ENCODE measurements around the gene PACRG. TPM values are rescaled to one million over a fixed set of nuclear protein-coding genes. Genes with fewer than 3 reads are reported as not detected.

The PACRG gene
- total and polyA plus RNA-seq, 2 of the 4 experiments (the other 2 are of a cell fraction), result not detected

DNA sequence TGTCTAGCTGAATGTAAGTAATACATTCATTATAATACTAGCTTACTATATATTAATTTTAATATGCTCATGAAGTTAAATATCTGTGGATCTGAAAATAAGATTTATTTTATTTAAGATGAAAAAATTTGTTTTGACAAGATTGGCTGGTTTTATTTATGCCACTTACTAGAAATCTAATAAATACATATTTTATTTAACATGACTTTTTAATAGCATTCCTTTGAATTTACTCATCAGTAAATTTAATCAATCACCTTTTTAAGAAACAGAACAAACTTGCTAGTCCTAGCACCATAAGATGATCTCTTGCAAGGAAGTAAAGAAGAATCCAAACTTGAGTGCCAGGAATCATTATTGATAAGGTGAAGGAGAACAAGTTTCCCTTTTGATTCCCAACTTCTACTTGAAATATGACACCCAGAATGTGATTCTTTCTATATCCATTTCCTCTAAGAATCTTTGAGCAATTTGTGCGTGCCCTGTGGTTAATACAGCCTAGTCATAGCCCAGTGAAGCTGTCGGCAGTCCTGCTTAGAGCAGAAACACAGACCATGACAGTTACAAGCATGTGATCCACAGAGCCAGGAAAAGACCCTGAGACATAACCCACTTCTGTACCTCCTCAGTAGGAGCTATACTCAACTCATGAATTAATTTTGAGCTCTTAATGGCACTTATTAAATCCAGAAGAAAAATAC lies 404.4 kb downstream of the PACRG start:
- Histone ChIP-seq H3K79me1 (ENCODE audit: low read depth in 1 of 2, low read length in 2 of 2) (no peaks in the 10 kb centered on the region), H3K4me1 (ENCODE audit: control insufficient read depth, insufficient read depth, low read length) (no peaks in the 10 kb centered on the region), H4K91ac (ENCODE audit: insufficient read depth, low read depth, low read length) (no peak overlapping the region), H3K56ac (ENCODE audit: extremely low read depth, insufficient read depth, low read length) (no peak overlapping the region), H4K8ac (ENCODE audit: low read depth in 2 of 2, low read length in 2 of 2) (no peak overlapping the region), H2AK5ac (ENCODE audit: low read depth, low read length) (no peak overlapping the region), H3K36me3 (ENCODE audit: control insufficient read depth, insufficient read depth, low read length) (no peaks in the 10 kb centered on the region), H2BK120ac (ENCODE audit: low read depth, low read length) (no peak overlapping the region), H3K4me2 (ENCODE audit: low read depth, low read length) (no peak overlapping the region), H2AK9ac (replicated peaks; ENCODE audit: low read depth, low read length, poor library complexity) (no peak overlapping the region), H3K9me1 (ENCODE audit: insufficient read depth, low read length) (no peaks in the 10 kb centered on the region), H3K18ac (ENCODE audit: low read depth, low read length) (no peak overlapping the region), H3K4me3 (ENCODE audit: insufficient read depth, low read depth, low read length) (no peak overlapping the region), H2BK15ac (ENCODE audit: low read depth, low read length) (no peak overlapping the region), H3K14ac (replicated peaks; ENCODE audit: low read depth, low read length) (no peak overlapping the region), H3K27me3 (ENCODE audit: control insufficient read depth, insufficient read depth, low read length) (no peaks in the 10 kb centered on the region), H3K4ac (ENCODE audit: low read depth, low read length) (no peak overlapping the region), H3K9ac (ENCODE audit: low read depth, low read length) (no peak overlapping the region), H4K5ac (ENCODE audit: low read depth, low read length) (no peak overlapping the region), H4K20me1 (ENCODE audit: insufficient read depth, low read length) (no peaks in the 10 kb centered on the region), H3K27ac (ENCODE audit: insufficient read depth, low read length) (no peak overlapping the region), H2AFZ (replicated peaks; ENCODE audit: low read length, poor library complexity) (no peak overlapping the region), H3K9me3 (ENCODE audit: control insufficient read depth, insufficient read depth, low read length) (peaks cover 12% of the 10 kb centered on the region), H2BK5ac (ENCODE audit: low read depth, low read length, poor library complexity, severe bottlenecking) (no peak overlapping the region), H3K23ac (ENCODE audit: low read depth, low read length) (no peak overlapping the region), H2BK20ac (ENCODE audit: low read depth, low read length) (no peak overlapping the region)
- WGBS, 2 experiments (ENCODE audit: extremely low coverage in 2 of 2, insufficient read length in 1 of 2), result 0% methylated on average over 1 of the region's 2 CpGs; no CpG with 5 or more reads in 1 of the 2 experiments
- in situ Hi-C loops (cut with MboI; ENCODE audit: low sequenced_read_pairs) (no loop called here), dilution Hi-C loops (cut with HindIII; ENCODE audit: low sequenced_read_pairs, unreplicated experiment) (no loop called here), intact Hi-C loops (cut with micrococcal nuclease) (no loop called here)
- BruUV-seq (replicated peaks), result no TSS peak
- TF ChIP-seq RCOR1 (IDR thresholded peaks at IDR 0.05; ENCODE audit: insufficient replicate concordance, low read length), result no peak
- TF ChIP-seq SMC3 (IDR thresholded peaks at IDR 0.05; ENCODE audit: low read depth, low read length), result no peak
- no peak for TF ChIP-seq CHD1 (IDR thresholded peaks at IDR 0.05; ENCODE audit: low read depth, low read length)
- TF ChIP-seq MAZ (IDR thresholded peaks at IDR 0.05; ENCODE audit: borderline replicate concordance, low read depth, low read length), result no peak
- no peak for TF ChIP-seq RAD21 (IDR thresholded peaks at IDR 0.05; ENCODE audit: low read length)
- no peak for TF ChIP-seq BHLHE40 (IDR thresholded peaks at IDR 0.05; ENCODE audit: low read depth, low read length)
- TF ChIP-seq NFE2L2 (IDR thresholded peaks at IDR 0.05; ENCODE audit: low read depth, low read length), result no peak
- no peak for TF ChIP-seq RFX5 (IDR thresholded peaks at IDR 0.05; ENCODE audit: low read depth, low read length)
- TF ChIP-seq MAFK (IDR thresholded peaks at IDR 0.05; ENCODE audit: low read depth, low read length), result no peak
- TF ChIP-seq, protein P1, sequence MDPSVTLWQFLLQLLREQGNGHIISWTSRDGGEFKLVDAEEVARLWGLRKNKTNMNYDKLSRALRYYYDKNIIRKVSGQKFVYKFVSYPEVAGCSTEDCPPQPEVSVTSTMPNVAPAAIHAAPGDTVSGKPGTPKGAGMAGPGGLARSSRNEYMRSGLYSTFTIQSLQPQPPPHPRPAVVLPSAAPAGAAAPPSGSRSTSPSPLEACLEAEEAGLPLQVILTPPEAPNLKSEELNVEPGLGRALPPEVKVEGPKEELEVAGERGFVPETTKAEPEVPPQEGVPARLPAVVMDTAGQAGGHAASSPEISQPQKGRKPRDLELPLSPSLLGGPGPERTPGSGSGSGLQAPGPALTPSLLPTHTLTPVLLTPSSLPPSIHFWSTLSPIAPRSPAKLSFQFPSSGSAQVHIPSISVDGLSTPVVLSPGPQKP (IDR thresholded peaks at IDR 0.05; ENCODE audit: borderline replicate concordance, low read depth, low read length), result no peak
- TF ChIP-seq, protein P2, sequence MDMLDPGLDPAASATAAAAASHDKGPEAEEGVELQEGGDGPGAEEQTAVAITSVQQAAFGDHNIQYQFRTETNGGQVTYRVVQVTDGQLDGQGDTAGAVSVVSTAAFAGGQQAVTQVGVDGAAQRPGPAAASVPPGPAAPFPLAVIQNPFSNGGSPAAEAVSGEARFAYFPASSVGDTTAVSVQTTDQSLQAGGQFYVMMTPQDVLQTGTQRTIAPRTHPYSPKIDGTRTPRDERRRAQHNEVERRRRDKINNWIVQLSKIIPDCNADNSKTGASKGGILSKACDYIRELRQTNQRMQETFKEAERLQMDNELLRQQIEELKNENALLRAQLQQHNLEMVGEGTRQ (IDR thresholded peaks at IDR 0.05; ENCODE audit: low read depth, low read length), result no peak
- no peak for TF ChIP-seq MXI1 (IDR thresholded peaks at IDR 0.05; ENCODE audit: borderline replicate concordance, low read depth, low read length)
- no peak for TF ChIP-seq CEBPB (IDR thresholded peaks at IDR 0.05; ENCODE audit: low read depth, low read length)
- TF ChIP-seq, protein P3, sequence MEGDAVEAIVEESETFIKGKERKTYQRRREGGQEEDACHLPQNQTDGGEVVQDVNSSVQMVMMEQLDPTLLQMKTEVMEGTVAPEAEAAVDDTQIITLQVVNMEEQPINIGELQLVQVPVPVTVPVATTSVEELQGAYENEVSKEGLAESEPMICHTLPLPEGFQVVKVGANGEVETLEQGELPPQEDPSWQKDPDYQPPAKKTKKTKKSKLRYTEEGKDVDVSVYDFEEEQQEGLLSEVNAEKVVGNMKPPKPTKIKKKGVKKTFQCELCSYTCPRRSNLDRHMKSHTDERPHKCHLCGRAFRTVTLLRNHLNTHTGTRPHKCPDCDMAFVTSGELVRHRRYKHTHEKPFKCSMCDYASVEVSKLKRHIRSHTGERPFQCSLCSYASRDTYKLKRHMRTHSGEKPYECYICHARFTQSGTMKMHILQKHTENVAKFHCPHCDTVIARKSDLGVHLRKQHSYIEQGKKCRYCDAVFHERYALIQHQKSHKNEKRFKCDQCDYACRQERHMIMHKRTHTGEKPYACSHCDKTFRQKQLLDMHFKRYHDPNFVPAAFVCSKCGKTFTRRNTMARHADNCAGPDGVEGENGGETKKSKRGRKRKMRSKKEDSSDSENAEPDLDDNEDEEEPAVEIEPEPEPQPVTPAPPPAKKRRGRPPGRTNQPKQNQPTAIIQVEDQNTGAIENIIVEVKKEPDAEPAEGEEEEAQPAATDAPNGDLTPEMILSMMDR (conservative IDR thresholded peaks at IDR 0.05; ENCODE audit: low read depth, low read length), result no peak
- TF ChIP-seq FOS (IDR thresholded peaks at IDR 0.05; ENCODE audit: low read depth, low read length), result no peak
- no peak for TF ChIP-seq POLR2A (IDR thresholded peaks at IDR 0.05; ENCODE audit: low read depth, low read length)
- CTCF ChIA-PET, result no interaction called here
- DNase-seq, result no peak
- POLR2A ChIA-PET (ENCODE audit: unreplicated experiment), result no interaction called here
- no peak for ATAC-seq (ENCODE audit: low read depth)
